Measurements from ENCODE around the gene BRME1. TPM values are rescaled to one million over a fixed set of nuclear protein-coding genes. Genes with fewer than 3 reads are reported as not detected.

Gene BRME1
- total RNA-seq, 1 donor from 2014 or later: not detected

DNA sequence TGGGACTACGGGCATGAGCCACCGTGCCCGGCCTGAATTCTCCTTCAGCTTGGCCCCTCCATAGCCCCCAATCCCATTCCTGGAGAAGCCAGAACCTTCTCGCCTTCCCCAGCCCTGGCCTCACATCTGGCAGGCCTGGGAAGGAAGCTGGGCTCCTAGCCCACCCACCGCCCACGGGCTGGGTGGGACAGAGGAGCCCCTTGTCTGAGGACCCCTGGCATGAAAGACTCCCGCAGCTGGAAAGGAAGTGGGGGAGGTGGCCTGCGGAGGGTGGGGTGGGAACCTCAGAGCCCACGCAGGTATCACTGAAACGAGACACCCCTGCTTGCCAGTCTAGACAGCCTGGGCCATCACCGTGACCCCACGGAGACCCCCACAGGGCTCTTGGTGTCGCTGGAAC, 36.6 kb downstream of the BRME1 start:
- no peak overlapping the region for H3K4me3 ChIP-seq
- intact Hi-C loops (cut with DNase I): no loop called here
- no peak overlapping the region for H3K27ac ChIP-seq
- DNase-seq (ENCODE audit: low spot score in 2 of 2): no peak
- H3K36me3 ChIP-seq: no peaks in the 10 kb centered on the region
- peaks cover 0 to 4% of the 10 kb centered on the region in 2 donors for H3K4me1 ChIP-seq
- H3K9me3 ChIP-seq: no peaks in the 10 kb centered on the region
- TF ChIP-seq, protein P1, sequence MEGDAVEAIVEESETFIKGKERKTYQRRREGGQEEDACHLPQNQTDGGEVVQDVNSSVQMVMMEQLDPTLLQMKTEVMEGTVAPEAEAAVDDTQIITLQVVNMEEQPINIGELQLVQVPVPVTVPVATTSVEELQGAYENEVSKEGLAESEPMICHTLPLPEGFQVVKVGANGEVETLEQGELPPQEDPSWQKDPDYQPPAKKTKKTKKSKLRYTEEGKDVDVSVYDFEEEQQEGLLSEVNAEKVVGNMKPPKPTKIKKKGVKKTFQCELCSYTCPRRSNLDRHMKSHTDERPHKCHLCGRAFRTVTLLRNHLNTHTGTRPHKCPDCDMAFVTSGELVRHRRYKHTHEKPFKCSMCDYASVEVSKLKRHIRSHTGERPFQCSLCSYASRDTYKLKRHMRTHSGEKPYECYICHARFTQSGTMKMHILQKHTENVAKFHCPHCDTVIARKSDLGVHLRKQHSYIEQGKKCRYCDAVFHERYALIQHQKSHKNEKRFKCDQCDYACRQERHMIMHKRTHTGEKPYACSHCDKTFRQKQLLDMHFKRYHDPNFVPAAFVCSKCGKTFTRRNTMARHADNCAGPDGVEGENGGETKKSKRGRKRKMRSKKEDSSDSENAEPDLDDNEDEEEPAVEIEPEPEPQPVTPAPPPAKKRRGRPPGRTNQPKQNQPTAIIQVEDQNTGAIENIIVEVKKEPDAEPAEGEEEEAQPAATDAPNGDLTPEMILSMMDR (IDR thresholded peaks at IDR 0.05): no peak
- H3K27me3 ChIP-seq: no peaks in the 10 kb centered on the region

DNA sequence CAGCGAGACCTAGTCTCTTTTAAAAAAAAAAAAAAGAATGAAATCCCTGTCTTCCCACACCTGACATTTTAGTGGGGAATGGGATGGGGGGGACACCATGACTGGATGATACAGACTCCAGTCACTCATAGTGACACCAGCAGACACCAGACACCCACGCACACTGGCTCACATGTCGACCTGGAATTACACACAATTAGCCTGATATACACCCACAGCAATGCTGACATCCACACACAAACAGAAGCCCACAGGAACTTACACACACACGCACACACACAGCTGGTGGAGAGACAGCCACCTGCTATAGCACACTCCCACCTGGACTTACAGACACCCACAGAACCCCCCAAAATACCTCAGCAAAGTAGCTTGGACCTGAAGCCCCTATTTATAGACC, 37.3 kb downstream of the BRME1 start:
- Histone ChIP-seq H3K9me3 (no peaks in the 10 kb centered on the region), H3K4me1 (peaks cover 0 to 4% of the 10 kb centered on the region in 2 donors), H3K36me3 (no peaks in the 10 kb centered on the region), H3K27me3 (no peaks in the 10 kb centered on the region), H3K4me3 (no peak overlapping the region), H3K27ac (no peak overlapping the region)
- intact Hi-C loops (cut with DNase I): no loop called here
- TF ChIP-seq, protein P1 (IDR thresholded peaks at IDR 0.05): no peak
- no peak for DNase-seq (ENCODE audit: low spot score in 2 of 2)

DNA sequence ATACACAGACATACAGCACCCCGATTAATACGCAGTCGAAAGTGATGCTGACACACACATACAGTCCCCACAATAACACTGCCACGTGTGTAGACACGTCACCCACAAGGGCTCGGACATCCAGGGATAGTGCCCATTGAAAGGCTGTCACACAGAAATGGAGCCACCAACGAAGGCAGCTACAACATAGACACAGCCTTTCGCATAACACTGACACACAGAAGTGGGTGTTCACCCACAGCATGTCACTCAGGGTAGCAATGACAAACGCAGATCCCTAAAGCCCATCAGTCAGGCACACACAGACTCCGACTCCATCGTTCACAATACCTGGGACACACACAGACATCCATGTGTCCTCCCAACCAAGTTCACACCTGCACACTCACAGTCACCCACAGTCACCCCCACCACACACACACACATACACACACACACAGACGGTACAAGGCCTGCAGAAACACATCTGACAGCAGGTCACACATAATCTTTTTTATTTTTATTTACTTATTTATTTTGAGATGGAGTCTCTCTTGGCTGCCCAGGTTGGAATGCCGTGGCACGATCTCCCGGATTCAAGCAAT, 39.4 kb downstream of the BRME1 start:
- peak overlapping the region in 1 of 2 donors; percentile 85 for H3K4me3 ChIP-seq
- H3K36me3 ChIP-seq: no peaks in the 10 kb centered on the region
- DNase-seq (ENCODE audit: low spot score in 2 of 2): no peak
- TF ChIP-seq, protein P1 (IDR thresholded peaks at IDR 0.05): no peak
- no peaks in the 10 kb centered on the region for H3K9me3 ChIP-seq
- intact Hi-C loops (cut with DNase I): no loop called here
- H3K27me3 ChIP-seq: no peaks in the 10 kb centered on the region
- peaks cover 2 to 5% of the 10 kb centered on the region in 2 donors for H3K4me1 ChIP-seq
- H3K27ac ChIP-seq: no peak overlapping the region

DNA sequence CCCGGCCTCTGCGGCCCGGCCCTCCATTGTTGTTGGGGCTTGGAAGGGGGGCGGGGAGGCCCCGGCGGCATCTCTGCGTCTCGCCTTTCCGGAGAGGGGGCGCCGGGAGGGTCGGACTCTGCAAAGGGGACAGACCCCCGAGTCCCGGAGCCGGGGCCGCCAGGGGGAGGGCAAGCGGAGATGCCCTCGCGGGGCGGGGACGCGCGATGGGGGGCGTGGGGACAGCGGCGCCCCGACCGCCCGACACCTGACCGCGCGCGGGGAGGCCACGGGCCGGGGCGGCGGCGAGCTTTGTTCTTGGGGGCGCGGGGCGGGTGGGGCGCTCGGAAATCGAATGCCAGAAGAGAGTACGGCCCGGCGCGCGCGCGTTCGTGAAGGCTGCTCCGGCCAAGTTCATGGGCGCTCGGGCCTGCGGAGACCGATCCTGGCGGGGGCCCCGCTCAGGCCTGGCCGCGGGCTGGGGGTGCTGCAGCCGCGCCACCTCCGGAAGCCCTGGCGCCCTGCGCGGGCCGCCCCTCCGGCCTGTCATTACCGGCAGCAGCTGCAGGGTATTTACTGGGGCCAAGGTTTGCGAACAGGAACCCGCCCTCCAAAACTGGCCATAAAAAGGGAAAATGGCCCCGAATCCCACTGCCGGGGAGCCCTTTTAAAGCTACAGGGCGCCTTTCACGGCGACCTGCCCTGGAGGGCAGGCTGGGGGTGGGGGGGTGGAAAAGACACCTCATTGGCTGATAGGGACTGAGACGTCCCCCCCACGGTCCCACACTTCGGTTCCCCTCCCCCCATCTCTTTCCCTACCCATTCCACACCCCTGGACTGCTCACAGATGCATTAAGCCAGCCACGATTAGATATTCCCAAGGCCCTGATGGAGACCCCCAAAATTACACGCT, 40.1 kb downstream of the BRME1 start:
- intact Hi-C loops (cut with DNase I): no loop called here
- H3K27me3 ChIP-seq: no peaks in the 10 kb centered on the region
- H3K4me3 ChIP-seq: peak overlapping the region; percentile 74 to 85
- peaks cover 5 to 8% of the 10 kb centered on the region in 2 donors for H3K4me1 ChIP-seq
- TF ChIP-seq, protein P1 (IDR thresholded peaks at IDR 0.05): no peak
- no peaks in the 10 kb centered on the region for H3K36me3 ChIP-seq
- H3K9me3 ChIP-seq: no peaks in the 10 kb centered on the region
- peak overlapping the region in 1 of 2 donors; percentile 82 for H3K27ac ChIP-seq
- DNase-seq (ENCODE audit: low spot score in 2 of 2): no peak

DNA sequence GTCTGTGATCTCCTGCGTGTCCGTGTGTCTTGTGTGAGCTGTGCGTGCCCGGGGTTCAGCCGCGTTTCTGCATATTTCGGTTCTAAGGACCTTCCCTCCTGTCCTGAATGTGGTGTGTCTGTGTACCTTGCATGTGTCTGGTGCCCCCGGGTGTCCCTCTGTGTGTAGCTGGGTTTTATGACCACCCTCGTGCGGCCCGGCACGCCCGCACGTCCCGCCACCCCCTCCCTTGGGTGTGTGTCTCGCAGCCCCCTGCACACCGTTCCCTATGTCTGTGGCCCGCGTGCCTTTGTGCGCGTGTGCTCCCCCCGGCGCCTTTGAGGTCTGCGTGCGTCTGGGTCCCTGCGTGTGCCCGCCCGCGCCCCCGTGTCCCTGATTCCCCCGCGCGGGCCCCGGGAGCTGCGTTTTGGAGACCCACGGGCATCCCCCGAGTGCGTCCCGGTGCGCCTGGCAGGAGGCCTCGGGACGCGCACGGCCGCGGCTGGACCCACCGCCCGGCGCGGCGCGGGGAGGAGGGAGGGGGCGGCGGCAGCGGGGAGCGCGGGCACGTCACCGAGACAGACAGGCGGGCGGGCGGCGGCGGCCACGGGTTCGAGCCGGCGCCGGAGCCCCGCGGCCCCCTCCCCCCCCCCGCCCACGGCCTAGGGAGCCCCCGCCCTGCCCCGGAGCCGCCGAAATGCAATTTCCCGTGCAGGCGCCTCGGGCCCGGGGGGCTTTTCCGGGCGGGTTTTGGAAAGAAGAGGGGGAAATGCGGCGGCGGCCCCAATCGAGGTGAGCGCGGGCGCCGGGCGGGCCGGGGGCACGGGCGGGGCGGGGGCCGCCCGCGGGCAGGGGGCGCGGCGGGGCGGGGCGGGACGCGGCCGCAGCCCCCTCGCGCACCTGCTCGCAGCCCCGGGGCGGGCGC, 41.0 kb downstream of the BRME1 start:
- Histone ChIP-seq H3K36me3 (no peaks in the 10 kb centered on the region), H3K4me1 (peaks cover 5 to 8% of the 10 kb centered on the region in 2 donors), H3K27me3 (no peaks in the 10 kb centered on the region), H3K4me3 (peak overlapping the region; percentile 74 to 85), H3K27ac (peak overlapping the region; percentile 69 to 82), H3K9me3 (no peaks in the 10 kb centered on the region)
- no peak for DNase-seq (ENCODE audit: low spot score in 2 of 2)
- intact Hi-C loops (cut with DNase I): loop anchor here (1.0 to 5.0 kb wide), 2 partner anchors 43 to 83 kb away; no protein-coding TSS in a partner anchor
- TF ChIP-seq, protein P1 (IDR thresholded peaks at IDR 0.05): no peak

Measured in ascending aorta (tissue), 2 donors.